CD4-positive, alpha-beta T cell treated with Interleukin-15 for 1 hour (primary cell): ENCODE measurements around the gene TNIK.
"Not testable (repeated sequence)": the region's sequence is repeated elsewhere in the genome, so short reads cannot be mapped to it uniquely, and the experiment has no call there.

Experiments
- DNase-seq: peaks from one replicate; pipeline ENCODE4 v3.0.0-alpha.2; 2020

The TNIK gene

GRCh38 chr3:171383206-171384018 is 76.8 kb downstream of the TNIK start:
- DNase-seq: no peak

- not testable (repeated sequence) for DNase-seq
These were observed 77.9 kb downstream of the TNIK start for GRCh38 chr3:171382347-171382746.

GRCh38 chr3:171380711-171381425 is 79.3 kb downstream of the TNIK start:
- no peak for DNase-seq

- DNase-seq: no peak
These were observed 80.2 kb downstream of the TNIK start for GRCh38 chr3:171379961-171380483.

GRCh38 chr3:171379281-171379680 is 80.9 kb downstream of the TNIK start:
- DNase-seq: no peak

GRCh38 chr3:171378586-171378985 is 81.6 kb downstream of the TNIK start:
- DNase-seq: no peak

GRCh38 chr3:171377859-171378258 is 82.3 kb downstream of the TNIK start:
- no peak for DNase-seq

GRCh38 chr3:171376596-171376947 is 83.6 kb downstream of the TNIK start:
- DNase-seq: no peak

GRCh38 chr3:171375666-171376595 is 84.3 kb downstream of the TNIK start:
- DNase-seq: peak; percentile 28

GRCh38 chr3:171374661-171375285 is 85.4 kb downstream of the TNIK start:
- no peak for DNase-seq

- DNase-seq: no peak
These were observed 85.9 kb downstream of the TNIK start for GRCh38 chr3:171374260-171374659.

GRCh38 chr3:171373711-171374110 is 86.5 kb downstream of the TNIK start:
- no peak for DNase-seq

GRCh38 chr3:171372694-171373093 is 87.5 kb downstream of the TNIK start:
- no peak for DNase-seq

GRCh38 chr3:171371354-171371753 is 88.9 kb downstream of the TNIK start:
- DNase-seq: no peak

- no peak for DNase-seq
These were observed 91.0 kb downstream of the TNIK start for GRCh38 chr3:171369156-171369555.

- not testable (repeated sequence) for DNase-seq
These were observed 93.5 kb downstream of the TNIK start for GRCh38 chr3:171366738-171367137.

GRCh38 chr3:171366043-171366442 is 94.2 kb downstream of the TNIK start:
- no peak for DNase-seq

- DNase-seq: no peak
These were observed 94.7 kb downstream of the TNIK start for GRCh38 chr3:171365489-171365888.

- DNase-seq: no peak
These were observed 95.7 kb downstream of the TNIK start for GRCh38 chr3:171364500-171364899.

- DNase-seq: no peak
These were observed 97.0 kb downstream of the TNIK start for GRCh38 chr3:171363202-171363601.

GRCh38 chr3:171362575-171362974 is 97.6 kb downstream of the TNIK start:
- DNase-seq: no peak

- DNase-seq: no peak
These were observed 101.4 kb downstream of the TNIK start for GRCh38 chr3:171358881-171359198.
